ENCODE results near the gene SPATA3. TPM values are rescaled to one million over a fixed set of nuclear protein-coding genes. Genes with fewer than 3 reads are reported as not detected.

The SPATA3 gene
- total and polyA plus RNA-seq, 2 of the 8 experiments (the other 6 are each of a cell fraction or from before 2014, with no cell fraction given): not detected

- no peak for TF ChIP-seq HDAC2 (IDR thresholded peaks at IDR 0.05; ENCODE audit: borderline replicate concordance in 1 of 2, low read depth in 2 of 2, low read length in 2 of 2)
- no peak for TF ChIP-seq SIN3A (conservative IDR thresholded peaks at IDR 0.05 in 1 of 2, IDR thresholded peaks at IDR 0.05 in 1 of 2; ENCODE audit: low read depth in 1 of 2, low read length in 2 of 2)
- TF ChIP-seq HDAC6 (IDR thresholded peaks at IDR 0.05; ENCODE audit: low read depth, low read length): no peak
- no peak for TF ChIP-seq SP2 (IDR thresholded peaks at IDR 0.05; ENCODE audit: low read length)
- TF ChIP-seq CEBPB (IDR thresholded peaks at IDR 0.05; ENCODE audit: low read depth, low read length): no peak
- no peak for TF ChIP-seq CTCF (IDR thresholded peaks at IDR 0.05; ENCODE audit: control extremely low read depth in 1 of 3, insufficient read depth in 1 of 3, low read depth in 1 of 3, low read length in 3 of 3)
- no peak for TF ChIP-seq CHD1 (IDR thresholded peaks at IDR 0.05; ENCODE audit: low read depth, low read length)
These were observed 57.9 kb downstream of the SPATA3 start (continued) for GRCh38 chr2:231053846-231054245.
